HG03060 (cell line): ENCODE results near the gene KLF12.
A peak's percentile ranks its signal among the peaks of the same experiment; 100 is the strongest.

ENCODE experiments used
- ATAC-seq: cut with Tn5 transposase; IDR thresholded peaks from one replicate; pipeline ENCODE4 v1.9.1; 2021; ENCODE audit warnings: low read depth, moderate number of reproducible peaks; ENCODE audit not compliant: unreplicated experiment

Gene KLF12

DNA sequence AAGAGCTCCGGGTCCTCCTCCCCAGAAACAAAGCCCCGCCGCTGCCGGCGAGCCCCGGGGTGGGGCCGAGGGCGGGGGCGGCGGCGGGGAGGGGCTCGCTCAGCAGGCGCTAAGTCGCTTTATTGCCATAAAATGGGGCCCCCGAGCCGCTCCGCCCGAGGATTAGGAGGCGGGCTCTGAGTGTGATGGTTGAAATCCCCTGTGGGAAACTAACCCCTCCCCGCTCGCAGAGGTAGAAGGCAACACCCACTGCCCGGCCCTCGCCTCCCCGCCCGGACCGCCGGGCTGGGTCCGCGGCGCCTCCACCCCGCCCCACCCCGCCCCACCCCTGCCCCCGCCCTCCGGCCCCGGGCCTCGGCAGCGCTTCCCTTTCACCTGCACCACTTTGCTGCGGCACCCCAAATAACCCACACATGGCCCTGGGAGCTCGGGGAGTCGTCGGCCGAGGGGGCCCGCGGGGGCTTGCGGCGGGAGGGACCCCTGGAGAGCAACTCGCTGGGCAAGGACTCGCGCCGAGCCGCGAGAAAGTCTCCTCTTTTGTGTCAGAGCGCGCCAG, at the start of gene KLF12:
Gene KLF12, minus strand, starts transcription at position 184 of the 556 bp plus-strand sequence.
- ATAC-seq, result peak; percentile 60

DNA sequence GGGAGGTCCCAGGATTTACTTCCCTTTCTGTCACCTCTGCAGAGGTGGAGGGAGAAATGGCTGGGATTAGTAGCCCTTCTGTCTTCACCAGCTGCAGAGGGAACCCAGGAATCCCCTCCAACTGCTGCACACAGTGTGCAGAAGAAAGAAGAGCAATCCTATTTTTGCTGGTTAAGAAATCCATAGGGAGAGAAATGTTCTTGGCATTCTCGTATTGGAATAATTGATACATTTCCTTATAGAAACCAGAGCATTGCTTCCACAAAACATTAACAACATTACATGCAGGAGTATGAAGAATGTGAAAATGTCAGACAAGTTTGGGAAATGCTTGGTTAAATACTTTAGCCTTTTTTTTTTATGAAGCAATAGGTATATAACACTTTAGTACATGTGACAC, 48.3 kb upstream of the KLF12 start:
- no peak for ATAC-seq

DNA sequence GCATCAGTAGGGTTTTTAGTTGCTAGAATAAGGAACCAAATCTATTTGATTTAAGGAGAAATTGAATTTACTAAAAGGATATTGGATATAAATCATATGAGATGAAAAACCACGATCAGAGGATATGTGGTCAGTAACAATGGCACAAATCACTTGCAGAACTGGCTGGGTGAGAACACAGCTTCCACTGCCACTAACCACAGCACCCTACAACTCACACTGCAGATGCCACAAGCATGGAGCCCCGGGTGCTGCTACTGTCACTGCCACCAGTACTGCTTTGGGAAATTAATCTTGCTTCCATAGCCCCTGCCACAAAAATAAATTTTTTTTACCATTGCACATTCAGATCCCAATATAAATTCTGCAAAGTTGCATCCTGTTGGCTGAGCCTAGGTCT, 40.6 kb upstream of the KLF12 start:
- no peak for ATAC-seq

DNA sequence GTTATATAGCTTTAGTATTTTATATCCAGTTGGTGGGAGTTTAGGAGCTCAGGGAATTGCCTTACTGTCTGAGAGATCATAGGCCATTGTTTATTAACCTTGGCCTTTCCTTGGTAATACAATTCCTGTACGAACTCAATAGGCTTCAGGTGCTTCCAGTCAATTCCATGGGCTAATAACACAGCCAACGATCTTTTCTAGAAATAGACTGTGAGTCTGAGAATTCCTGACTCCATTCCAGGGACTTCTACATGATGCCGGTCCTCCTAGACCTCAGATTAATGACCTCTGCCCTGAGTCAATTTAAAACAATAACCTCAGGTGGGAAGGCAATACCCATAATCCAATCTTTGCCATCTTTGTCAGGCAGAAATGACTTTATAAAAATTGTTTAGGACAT, 39.6 kb upstream of the KLF12 start:
- no peak for ATAC-seq

DNA sequence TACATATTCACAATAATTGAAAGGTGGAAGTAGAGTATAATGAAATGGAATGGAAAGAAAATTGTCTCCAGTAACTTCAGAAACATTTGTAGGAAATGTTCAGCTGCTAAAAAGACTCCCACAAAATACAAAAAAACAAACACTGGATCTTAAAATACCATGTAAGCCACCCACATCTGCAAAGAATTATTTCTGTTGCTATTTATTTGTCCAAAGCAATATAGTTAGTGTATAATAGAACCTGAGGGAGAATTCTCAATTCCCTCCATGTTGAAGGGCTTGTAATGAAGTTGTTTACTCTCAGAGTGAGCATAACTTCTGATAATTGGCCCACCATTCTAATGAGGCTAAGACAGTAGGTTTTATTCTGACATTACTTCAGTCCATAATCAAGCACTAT, 37.4 kb upstream of the KLF12 start:
- no peak for ATAC-seq

DNA sequence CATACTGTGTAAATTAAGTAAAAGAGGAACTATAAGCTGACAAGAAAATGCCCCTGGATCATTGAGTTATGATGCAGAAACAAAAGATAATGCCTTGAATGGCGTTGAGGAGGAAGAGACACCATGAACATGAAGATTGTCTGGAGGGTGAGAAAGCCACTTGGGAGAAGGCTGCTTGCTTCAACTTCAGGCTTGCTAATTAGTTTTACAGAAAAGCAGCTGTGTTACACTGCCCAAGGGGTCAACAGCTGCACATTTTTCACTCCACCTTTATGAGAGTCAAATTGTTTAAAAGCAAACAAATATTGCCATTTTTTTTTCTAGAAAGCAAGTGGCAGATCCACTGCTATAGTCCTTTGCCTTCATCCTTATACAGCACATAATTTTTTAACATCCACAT, 35.5 kb upstream of the KLF12 start:
- ATAC-seq, result no peak

DNA sequence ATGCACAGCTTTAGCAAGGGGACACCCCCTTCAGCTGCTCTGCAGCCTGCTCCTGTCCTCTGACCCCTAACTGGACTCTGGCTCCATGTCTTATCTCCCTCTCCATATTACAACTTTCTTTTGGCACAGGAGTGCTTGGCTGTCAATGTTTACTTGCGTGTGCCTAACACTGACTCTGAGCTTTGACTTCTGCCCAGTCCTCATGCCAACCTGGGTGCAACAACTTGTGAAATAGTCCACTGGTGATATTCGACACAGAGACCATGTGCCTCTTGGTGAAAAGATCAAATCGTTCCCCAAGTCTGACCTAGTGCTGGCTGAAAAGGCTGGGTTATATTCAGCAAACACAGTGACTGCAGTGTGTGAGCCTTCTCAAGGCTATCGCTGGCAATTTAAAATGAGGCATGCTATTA, 34.1 kb upstream of the KLF12 start:
- ATAC-seq, result no peak

DNA sequence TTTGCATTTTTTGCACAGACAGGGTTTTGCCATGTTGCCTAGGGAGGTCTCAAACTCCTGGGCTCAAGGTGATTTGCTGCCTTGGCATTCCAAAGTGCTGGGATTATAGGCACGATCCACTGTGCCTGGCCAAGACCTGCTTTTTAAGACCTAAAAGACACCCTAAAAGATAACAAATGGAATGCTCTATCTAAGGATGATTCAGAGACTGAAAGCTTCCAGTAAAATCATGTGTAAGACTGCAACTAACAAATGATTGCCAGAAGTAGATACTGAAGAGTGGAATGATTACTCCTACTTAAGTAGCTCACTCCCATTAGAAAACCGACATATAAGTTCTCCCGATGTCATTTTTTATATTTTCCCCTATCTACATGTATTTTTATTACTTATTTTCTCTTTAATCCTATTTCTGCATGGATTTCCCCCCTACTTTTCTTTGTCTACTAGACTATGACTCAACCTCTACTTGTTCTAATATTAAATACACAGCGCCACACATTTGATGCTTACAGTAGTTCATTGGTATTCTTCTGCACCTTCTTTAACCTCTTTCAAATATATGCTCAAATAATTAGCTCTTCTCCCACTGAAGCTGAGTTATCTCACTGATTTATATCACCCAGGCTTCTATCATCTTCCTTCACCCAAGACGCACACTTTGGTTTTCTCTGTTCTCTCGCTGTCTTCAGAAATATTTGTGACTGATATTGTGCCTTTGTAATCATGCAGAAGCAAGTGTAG, 32.2 kb upstream of the KLF12 start:
- no peak for ATAC-seq

DNA sequence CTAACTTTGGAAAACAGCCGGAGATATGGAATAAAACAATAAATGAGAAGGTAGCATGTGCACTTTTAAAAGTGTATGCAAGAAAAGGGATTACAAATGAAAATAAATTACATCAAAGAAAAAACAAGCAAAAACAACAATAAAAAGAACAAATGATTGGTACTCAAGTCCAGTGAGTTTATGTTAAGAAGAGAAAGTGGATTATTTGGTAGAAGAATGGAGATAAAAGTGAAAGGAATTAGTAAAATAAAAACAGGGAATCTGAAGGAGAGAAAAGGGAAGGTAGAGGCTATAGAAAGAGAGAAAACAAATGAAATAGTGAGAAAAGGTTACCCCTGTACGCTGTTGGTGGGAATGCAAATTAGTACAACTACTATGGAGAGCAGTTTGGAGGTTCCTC, 28.6 kb upstream of the KLF12 start:
- no peak for ATAC-seq

DNA sequence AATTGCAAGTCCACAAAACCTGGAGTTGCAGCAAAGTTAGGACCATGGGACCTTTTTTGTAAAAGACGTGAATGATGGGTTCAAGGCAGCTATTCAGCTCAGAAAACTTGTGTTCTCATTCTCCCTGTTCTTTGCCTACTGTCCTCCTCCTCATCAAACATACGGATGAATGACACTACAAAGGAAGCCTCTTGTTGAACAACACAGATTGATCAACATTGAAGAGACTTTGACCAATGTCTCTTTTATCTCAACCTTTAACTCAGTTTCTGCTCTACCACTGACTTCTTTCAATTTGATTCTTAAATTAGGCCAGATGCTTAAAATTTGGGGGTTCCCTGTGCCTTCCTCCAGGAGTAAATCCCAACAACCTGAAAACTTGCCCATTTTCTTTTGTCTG, 27.9 kb upstream of the KLF12 start:
- no peak for ATAC-seq

DNA sequence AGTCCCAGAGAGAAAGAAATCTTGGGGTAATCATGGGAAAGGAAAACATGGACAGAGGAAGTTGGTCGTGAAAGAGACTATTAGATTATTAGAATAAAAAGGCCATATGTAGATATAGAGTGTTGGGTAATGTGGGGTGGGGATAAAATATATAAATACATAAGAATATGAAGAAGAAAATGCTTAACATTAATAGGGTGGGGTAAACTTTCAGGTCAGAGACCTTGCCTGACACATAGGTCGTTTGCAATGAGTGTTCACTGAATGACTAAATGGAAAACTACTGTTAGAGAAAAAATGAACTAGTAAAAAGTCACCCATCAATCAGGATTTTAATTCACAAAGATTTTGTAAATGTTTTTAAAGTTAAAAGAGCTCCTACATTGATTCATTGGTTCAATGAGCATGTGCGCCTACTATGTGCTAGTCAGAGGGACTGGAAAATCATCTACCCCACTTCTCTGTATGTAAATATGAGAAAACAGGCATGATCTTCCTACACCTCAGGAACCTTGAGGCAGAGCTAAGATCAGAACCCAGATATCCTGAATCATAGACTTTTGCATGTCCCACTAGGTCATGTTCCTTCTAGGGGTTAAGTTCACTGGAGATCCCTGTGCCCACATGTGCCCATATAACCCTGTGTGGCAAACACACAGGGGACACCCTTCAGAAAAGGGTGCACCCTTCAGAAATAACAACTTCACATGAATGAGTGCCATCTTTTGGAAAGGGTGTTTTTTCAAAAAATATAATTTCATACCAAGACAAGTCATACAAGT, 24.6 kb upstream of the KLF12 start:
- ATAC-seq, result no peak

DNA sequence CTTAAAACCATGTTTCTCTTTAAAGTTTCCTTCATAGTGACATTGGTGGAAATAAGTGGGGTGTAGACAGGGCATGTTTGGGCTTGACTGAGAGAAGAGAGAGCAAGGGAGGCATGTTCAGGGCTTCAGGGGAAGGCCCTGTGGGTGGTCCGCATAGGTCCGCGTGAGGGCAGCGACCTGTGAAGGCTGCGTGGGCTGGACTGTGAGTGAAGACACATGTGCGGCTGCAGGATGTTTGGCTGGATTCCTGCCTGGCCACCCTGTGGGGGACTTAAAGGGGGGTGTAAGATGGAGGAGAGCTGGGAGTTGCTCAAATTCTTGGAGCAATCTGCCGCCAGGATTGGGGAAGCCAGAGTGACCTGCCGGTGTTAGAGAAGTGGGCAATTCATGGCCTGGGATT, 23.8 kb upstream of the KLF12 start:
- no peak for ATAC-seq

DNA sequence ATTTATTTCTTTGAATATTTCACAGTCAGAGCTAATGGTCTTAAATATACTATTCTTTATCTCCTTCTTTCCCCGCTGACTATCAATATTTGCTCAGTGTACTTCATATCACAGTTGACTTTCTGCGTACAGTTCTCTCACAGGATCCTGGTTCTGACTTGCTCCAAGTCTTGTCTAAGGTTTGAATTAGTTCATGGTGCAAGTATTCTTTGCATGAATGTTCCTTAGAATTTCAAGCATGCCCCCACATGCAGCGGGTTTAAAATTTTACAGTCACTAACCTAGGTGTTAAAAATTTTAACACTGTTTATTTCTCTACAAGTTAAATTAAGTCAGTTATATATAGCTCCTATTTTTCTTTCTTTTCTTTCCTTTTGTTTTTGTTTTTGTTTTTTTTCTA, 20.8 kb upstream of the KLF12 start:
- ATAC-seq, result no peak

DNA sequence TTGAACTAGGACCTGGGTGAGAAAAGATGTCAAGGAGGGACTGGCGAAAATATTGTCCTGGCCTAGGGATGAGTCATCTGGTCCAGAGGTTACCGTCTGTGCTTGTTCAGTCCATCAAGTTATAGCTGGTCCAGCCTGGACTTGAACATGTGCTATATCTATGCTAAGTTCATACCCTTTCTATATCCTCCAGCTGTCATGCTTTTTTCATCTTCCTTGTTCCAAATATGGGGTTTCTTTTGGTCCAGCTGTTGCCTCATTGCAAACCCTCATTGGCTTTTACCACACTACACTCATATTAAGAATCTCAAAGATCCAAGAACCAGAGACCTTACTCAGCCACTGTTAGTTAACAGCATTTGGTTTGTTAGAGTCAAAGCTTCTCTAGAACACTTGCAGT, 19.1 kb upstream of the KLF12 start:
- no peak for ATAC-seq

DNA sequence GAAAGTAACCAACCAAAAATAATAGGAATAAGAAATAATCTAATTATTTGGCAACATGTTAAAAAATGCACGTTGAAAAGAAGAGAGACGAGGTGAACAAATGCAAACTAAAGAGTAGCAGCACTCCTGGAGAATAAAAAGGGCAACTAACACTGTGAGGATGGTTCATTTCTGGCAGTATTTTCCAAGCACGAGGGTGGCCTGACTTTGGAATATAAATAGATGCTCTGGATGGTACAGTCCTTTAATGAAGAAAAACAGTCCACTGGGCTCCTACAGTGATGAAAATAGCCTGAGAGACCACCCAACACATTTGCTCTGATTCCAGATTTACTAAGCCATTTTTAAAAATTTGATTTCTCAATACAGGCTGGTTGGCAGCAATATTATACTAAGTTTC, 17.7 kb upstream of the KLF12 start:
- ATAC-seq, result no peak

DNA sequence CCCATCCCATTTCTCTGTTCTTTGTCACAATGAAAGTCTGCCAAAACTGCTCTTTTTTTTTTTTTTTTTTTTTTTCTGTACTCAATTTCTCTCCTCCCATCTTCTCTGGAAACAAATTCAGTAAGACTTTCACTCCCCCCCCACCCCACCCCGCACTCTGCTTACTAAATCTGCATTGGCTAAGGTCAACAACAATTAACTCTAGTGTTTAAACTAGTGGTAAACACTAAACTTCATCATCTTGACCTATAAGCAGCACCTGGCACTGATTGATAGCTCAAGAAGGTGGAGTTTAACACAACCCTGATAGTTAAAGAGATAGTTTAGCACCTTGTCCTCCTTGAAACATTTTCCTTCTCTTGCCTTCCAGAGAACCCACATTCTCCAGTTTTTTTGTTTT, 14.1 kb upstream of the KLF12 start:
- no peak for ATAC-seq

DNA sequence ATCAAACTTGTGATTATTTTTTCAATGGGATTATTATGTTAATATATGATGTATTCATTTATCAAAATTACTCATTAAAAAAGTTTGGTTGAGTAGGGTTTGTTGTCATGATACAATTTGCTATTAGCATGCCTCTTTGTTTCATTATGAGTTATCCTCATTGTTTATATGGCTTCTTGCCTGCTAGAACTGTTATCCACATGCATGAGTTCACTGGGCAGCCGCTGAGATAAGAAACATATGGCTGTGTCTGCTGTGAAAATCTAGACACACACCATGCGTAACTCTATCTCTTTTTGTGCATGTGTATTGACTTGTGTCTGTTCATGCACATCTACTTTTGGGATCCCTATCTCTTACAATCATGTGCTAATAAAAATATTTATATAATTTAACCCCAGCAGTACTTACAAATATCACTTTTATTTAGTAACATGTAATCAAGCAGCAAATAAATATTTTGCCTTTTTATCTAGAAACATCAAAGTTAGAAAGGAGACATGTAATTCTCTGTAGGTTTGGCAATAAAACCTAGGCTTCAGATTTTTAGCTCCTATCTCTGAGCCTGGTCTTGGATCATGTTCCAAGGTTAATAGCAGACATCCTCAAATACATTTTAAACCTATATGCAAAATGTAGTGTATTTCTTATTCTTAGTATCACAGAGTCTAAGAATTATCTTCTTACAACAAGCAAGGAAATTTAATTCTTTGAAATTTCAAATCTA, 11.2 kb upstream of the KLF12 start:
- ATAC-seq, result no peak

DNA sequence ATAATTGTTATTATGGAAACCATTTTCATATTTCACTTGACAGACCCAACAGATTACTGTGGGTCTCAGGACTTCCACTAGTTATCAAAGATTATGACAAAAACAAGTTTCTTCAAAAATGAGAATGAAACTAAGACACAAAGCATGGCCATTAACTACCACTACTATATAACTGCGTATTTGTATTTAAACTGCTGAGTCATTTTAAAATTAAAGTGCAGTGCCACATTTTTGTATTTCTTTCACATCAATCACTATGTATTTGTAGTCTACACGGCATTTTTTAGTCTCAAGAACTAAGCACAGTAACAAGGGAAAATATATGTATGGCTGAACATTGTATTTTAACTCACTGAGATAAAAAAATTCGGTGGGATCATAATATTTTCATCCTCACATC, 10.1 kb upstream of the KLF12 start:
- ATAC-seq, result no peak

DNA sequence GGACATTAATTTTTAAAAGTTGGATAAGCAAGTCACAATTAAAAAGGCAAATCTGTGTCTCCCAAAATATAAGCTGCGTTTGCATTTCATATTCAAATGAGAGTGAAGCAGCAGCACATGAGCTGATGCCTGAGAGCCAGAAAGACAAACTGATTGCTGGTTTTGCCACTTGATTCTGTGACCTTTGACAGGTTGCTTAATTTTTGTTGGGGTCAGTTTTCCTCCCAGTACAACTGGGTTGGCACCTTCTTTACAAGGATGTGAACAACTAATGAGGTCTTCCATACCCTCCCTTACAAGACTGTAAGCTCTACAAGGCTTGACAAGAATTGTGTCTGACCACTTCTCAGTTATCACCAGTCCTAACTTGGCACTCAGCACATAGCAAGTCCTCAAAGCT, 8.1 kb upstream of the KLF12 start:
- no peak for ATAC-seq

DNA sequence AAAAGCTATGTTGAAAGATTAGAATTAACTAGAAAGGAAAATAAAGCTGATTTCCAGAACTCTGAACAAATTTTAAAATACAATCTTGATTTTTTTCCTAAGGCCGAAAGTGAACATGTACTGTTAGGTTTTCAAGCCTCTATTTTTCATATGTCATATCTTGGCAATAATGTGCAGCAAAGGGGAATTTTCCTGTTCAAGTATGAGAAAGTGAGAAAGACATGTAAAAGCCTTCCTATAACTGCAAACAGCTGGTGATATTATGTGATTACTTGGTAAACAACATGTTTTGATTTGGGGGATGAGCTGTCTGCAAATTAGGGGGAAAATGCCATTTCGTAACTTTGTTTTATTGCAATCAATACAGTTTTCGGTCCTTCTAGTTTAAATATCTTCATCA, 4.0 kb upstream of the KLF12 start:
- no peak for ATAC-seq

DNA sequence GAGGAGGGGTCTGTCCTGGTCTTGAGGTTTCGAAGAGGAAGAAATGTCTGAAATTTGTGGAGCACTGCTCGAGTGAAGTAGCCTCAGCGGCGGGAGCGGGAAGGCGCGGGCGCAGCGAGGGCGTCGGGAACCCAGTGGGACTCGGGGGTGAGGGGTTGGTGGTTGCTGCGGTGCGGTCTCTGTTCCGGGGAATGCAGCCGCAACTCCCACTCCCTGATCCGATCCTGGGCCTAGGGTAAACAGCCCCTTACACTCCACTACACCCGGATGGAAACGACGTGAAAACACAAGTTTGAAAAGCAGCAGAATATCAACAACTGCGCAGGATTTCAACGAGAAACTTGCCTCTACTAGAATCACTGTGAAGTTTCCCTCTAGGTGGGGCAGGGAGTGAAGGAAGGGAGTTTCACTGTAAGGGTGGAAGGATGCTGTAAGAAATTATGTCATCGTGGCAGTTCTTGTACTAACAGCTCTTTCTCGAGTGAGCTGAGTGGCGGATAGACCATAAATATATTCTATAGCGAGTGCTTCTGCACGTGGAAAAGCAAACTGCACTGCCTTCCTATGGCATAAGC, 2.0 kb upstream of the KLF12 start:
- no peak for ATAC-seq
